ES-I3 (cell line): Measurements from ENCODE around the gene NTN4.

ENCODE experiments used
- H3K36me3 ChIP-seq: 2 replicates; pipeline ENCODE4 v1.6.1; 2013; ENCODE audit warnings: mild to moderate bottlenecking, low read length, control low read depth, moderate library complexity; ENCODE audit not compliant: insufficient read depth
- H3K4me1 ChIP-seq: 2 replicates; pipeline ENCODE4 v1.6.1; 2013; ENCODE audit warnings: mild to moderate bottlenecking, control low read depth, low read length; ENCODE audit not compliant: insufficient read depth
- H3K9ac ChIP-seq: 2 replicates; pipeline ENCODE4 v1.6.1; 2013; ENCODE audit warnings: low read depth, mild to moderate bottlenecking, low read length, moderate library complexity
- H3K9me3 ChIP-seq: 2 replicates; pipeline ENCODE4 v1.6.1; 2013; ENCODE audit warnings: mild to moderate bottlenecking, low read length, moderate library complexity; ENCODE audit not compliant: control insufficient read depth, insufficient read depth

The NTN4 gene

GRCh38 chr12:95721320-95721719, 69.2 kb downstream of the NTN4 start:
- H3K9ac ChIP-seq, result no peak overlapping the region
- H3K36me3 ChIP-seq, result no peaks in the 10 kb centered on the region
- no peaks in the 10 kb centered on the region for H3K9me3 ChIP-seq
- H3K4me1 ChIP-seq, result peaks cover 17% of the 10 kb centered on the region

GRCh38 chr12:95720146-95720545, 70.4 kb downstream of the NTN4 start:
- Histone ChIP-seq H3K9me3 (no peaks in the 10 kb centered on the region), H3K36me3 (no peaks in the 10 kb centered on the region), H3K4me1 (peaks cover 17% of the 10 kb centered on the region), H3K9ac (no peak overlapping the region)

GRCh38 chr12:95718772-95719171, 71.8 kb downstream of the NTN4 start:
- Histone ChIP-seq H3K36me3 (no peaks in the 10 kb centered on the region), H3K9ac (no peak overlapping the region), H3K9me3 (no peaks in the 10 kb centered on the region), H3K4me1 (peaks cover 17% of the 10 kb centered on the region)

- Histone ChIP-seq H3K36me3 (no peaks in the 10 kb centered on the region), H3K9ac (no peak overlapping the region), H3K4me1 (peaks cover 17% of the 10 kb centered on the region), H3K9me3 (no peaks in the 10 kb centered on the region)
Measured at GRCh38 chr12:95718006-95718431, 72.5 kb downstream of the NTN4 start.

GRCh38 chr12:95717316-95717928, 73.1 kb downstream of the NTN4 start:
- Histone ChIP-seq H3K4me1 (peaks cover 17% of the 10 kb centered on the region), H3K9ac (no peak overlapping the region), H3K9me3 (no peaks in the 10 kb centered on the region), H3K36me3 (no peaks in the 10 kb centered on the region)

- Histone ChIP-seq H3K9ac (no peak overlapping the region), H3K4me1 (peaks cover 10% of the 10 kb centered on the region; the same call in 1 of the 2 replicates), H3K9me3 (no peaks in the 10 kb centered on the region), H3K36me3 (no peaks in the 10 kb centered on the region)
Measured at GRCh38 chr12:95715177-95715576, 75.4 kb downstream of the NTN4 start.

- Histone ChIP-seq H3K4me1 (peaks cover under 1% of the 10 kb centered on the region), H3K36me3 (no peaks in the 10 kb centered on the region), H3K9ac (no peak overlapping the region), H3K9me3 (no peaks in the 10 kb centered on the region)
Measured at GRCh38 chr12:95712269-95712668, 78.3 kb downstream of the NTN4 start.

GRCh38 chr12:95710386-95710785, 80.2 kb downstream of the NTN4 start:
- no peaks in the 10 kb centered on the region for H3K9me3 ChIP-seq
- no peak overlapping the region for H3K9ac ChIP-seq
- peaks cover 8% of the 10 kb centered on the region for H3K4me1 ChIP-seq
- no peaks in the 10 kb centered on the region for H3K36me3 ChIP-seq

- Histone ChIP-seq H3K4me1 (peaks cover 8% of the 10 kb centered on the region), H3K9me3 (no peaks in the 10 kb centered on the region), H3K9ac (no peak overlapping the region), H3K36me3 (no peaks in the 10 kb centered on the region)
Measured at GRCh38 chr12:95709152-95709551, 81.4 kb downstream of the NTN4 start.

GRCh38 chr12:95705143-95705542, 85.4 kb downstream of the NTN4 start:
- no peaks in the 10 kb centered on the region for H3K36me3 ChIP-seq
- peaks cover 8% of the 10 kb centered on the region for H3K4me1 ChIP-seq
- H3K9ac ChIP-seq, result no peak overlapping the region
- H3K9me3 ChIP-seq, result no peaks in the 10 kb centered on the region

GRCh38 chr12:95703986-95704385, 86.6 kb downstream of the NTN4 start:
- no peaks in the 10 kb centered on the region for H3K9me3 ChIP-seq
- H3K4me1 ChIP-seq, result peaks cover 8% of the 10 kb centered on the region
- H3K36me3 ChIP-seq, result no peaks in the 10 kb centered on the region
- no peak overlapping the region for H3K9ac ChIP-seq

GRCh38 chr12:95701722-95702418, 88.7 kb downstream of the NTN4 start:
- Histone ChIP-seq H3K9ac (no peak overlapping the region), H3K4me1 (peaks cover 3% of the 10 kb centered on the region), H3K36me3 (no peaks in the 10 kb centered on the region), H3K9me3 (no peaks in the 10 kb centered on the region)

- H3K4me1 ChIP-seq, result no peaks in the 10 kb centered on the region
- H3K36me3 ChIP-seq, result no peaks in the 10 kb centered on the region
- no peaks in the 10 kb centered on the region for H3K9me3 ChIP-seq
- H3K9ac ChIP-seq, result no peak overlapping the region
Measured at GRCh38 chr12:95701275-95701674, 89.3 kb downstream of the NTN4 start.

GRCh38 chr12:95700316-95700785, 90.2 kb downstream of the NTN4 start:
- Histone ChIP-seq H3K9ac (no peak overlapping the region), H3K9me3 (no peaks in the 10 kb centered on the region), H3K4me1 (no peaks in the 10 kb centered on the region), H3K36me3 (no peaks in the 10 kb centered on the region)

- Histone ChIP-seq H3K9ac (no peak overlapping the region), H3K4me1 (no peaks in the 10 kb centered on the region), H3K36me3 (no peaks in the 10 kb centered on the region), H3K9me3 (no peaks in the 10 kb centered on the region)
Measured at GRCh38 chr12:95699579-95699978, 91.0 kb downstream of the NTN4 start.
